Neural crest cell (in vitro differentiated cells): ENCODE data around the gene TRMT11. TPM values are rescaled to one million over a fixed set of nuclear protein-coding genes. Genes with fewer than 3 reads are reported as not detected.

Source experiments
- DNase-seq: peaks from one replicate; pipeline ENCODE4 v3.0.0; 2021; ENCODE audit warnings: low read depth, mixed read lengths, low spot score
- H3K27ac Mint-ChIP-seq: one replicate; pipeline ENCODE4 v1.8.0; 2021; ENCODE audit warnings: mild to moderate bottlenecking, mixed read lengths; ENCODE audit not compliant: unreplicated experiment
- H3K27me3 Mint-ChIP-seq: 2 replicates; pipeline ENCODE4 v1.8.0; 2021; ENCODE audit warnings: low read depth, mild to moderate bottlenecking, mixed read lengths
- H3K36me3 Mint-ChIP-seq: 2 replicates; pipeline ENCODE4 v1.8.0; 2021; ENCODE audit warnings: low read depth, mild to moderate bottlenecking, mixed read lengths
- H3K4me1 Mint-ChIP-seq: 2 replicates; pipeline ENCODE4 v1.8.0; 2021; ENCODE audit warnings: mixed read lengths
- H3K4me3 Mint-ChIP-seq: one replicate; pipeline ENCODE4 v1.8.0; 2021; ENCODE audit warnings: mild to moderate bottlenecking, mixed read lengths
- H3K9me3 Mint-ChIP-seq: 2 replicates; pipeline ENCODE4 v1.8.0; 2021; ENCODE audit warnings: mixed read lengths
- total RNA-seq: library from RNA; stranded (reverse); gene quantifications from 2 replicates; pipeline ENCODE4 v1.2.1, GENCODE V29; 2021
- TF ChIP-seq, protein P1 (sequence below): fragments of 200-600 bp; sonication (generic); conservative IDR thresholded peaks from 2 replicates; pipeline ENCODE4 v1.5.0; 2021; ENCODE audit warnings: antibody characterized with exemption, mild to moderate bottlenecking

Gene TRMT11
- total RNA-seq, 1 donor from 2014 or later, result 31.0 TPM

DNA sequence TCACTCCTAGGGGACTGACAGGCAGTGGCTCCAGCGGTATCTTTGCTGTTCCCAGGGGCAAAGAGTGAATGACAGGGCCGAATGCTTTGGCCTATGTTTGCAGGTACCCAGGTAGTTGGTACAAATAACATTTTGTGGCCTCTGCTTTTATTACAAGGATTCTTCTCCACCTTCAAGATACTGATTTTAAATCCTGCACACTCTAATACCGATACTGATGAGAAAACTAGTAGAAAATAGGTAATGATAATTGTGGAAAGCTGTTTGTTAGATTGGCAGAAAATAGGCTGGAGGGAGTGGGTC, 29.0 kb upstream of the TRMT11 start:
- H3K4me3 Mint-ChIP-seq, result no peak overlapping the region
- no peaks in the 10 kb centered on the region for H3K36me3 Mint-ChIP-seq
- TF ChIP-seq, protein P1, sequence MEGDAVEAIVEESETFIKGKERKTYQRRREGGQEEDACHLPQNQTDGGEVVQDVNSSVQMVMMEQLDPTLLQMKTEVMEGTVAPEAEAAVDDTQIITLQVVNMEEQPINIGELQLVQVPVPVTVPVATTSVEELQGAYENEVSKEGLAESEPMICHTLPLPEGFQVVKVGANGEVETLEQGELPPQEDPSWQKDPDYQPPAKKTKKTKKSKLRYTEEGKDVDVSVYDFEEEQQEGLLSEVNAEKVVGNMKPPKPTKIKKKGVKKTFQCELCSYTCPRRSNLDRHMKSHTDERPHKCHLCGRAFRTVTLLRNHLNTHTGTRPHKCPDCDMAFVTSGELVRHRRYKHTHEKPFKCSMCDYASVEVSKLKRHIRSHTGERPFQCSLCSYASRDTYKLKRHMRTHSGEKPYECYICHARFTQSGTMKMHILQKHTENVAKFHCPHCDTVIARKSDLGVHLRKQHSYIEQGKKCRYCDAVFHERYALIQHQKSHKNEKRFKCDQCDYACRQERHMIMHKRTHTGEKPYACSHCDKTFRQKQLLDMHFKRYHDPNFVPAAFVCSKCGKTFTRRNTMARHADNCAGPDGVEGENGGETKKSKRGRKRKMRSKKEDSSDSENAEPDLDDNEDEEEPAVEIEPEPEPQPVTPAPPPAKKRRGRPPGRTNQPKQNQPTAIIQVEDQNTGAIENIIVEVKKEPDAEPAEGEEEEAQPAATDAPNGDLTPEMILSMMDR, result no peak
- peaks cover 24% of the 10 kb centered on the region for H3K27me3 Mint-ChIP-seq
- no peak for DNase-seq
- peaks cover 3% of the 10 kb centered on the region for H3K4me1 Mint-ChIP-seq
- H3K27ac Mint-ChIP-seq, result no peak overlapping the region
- no peaks in the 10 kb centered on the region for H3K9me3 Mint-ChIP-seq

DNA sequence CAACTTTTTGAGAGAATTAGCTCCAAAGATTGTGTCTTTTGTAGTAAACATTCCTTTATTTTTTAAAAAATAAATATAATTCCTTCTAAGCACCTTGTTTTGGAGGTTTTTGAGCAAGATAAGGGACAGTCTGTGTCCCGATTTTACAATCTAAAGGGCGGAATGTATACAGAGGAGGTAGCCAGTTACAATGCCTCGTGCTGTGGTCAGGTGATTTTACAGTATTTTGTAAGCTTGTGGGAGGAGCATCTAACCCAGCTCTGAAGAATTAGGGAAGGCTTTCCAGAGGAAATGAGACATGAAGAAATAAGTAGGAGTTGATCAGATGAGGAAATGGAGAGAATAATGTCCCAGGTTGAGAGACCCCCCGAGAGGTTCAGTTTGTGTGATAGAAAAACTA, 28.5 kb upstream of the TRMT11 start:
- H3K4me3 Mint-ChIP-seq, result no peak overlapping the region
- DNase-seq, result no peak

DNA sequence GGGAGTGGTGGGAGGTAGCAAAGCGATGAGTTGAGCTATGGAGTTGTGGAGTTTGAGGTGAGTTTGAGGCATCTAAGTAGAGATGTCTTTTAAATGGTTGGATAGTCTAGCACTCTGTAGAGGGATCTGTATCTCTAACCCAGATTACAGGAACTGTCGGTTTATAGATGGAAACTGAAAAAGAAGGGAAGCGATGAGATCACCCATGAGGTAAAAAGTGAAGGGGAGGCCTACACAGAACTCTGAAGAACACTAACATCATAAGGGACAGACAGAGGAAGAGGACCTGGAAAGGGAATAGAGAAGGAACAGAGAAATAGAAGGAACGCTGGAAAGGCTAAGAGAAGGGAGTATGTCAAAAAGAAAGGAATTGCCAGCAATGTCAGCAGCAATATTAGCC, 27.3 kb upstream of the TRMT11 start:
- H3K27ac Mint-ChIP-seq, result no peak overlapping the region
- DNase-seq, result no peak
- TF ChIP-seq, protein P1, result no peak
- peaks cover 3% of the 10 kb centered on the region for H3K4me1 Mint-ChIP-seq
- H3K4me3 Mint-ChIP-seq, result no peak overlapping the region
- H3K36me3 Mint-ChIP-seq, result no peaks in the 10 kb centered on the region
- no peaks in the 10 kb centered on the region for H3K9me3 Mint-ChIP-seq
- H3K27me3 Mint-ChIP-seq, result peaks cover 17% of the 10 kb centered on the region

More for the DNA sequence above, 28.5 kb upstream of the TRMT11 start:
- Mint-ChIP-seq H3K27me3 (peaks cover 22% of the 10 kb centered on the region), H3K27ac (no peak overlapping the region), H3K9me3 (no peaks in the 10 kb centered on the region), H3K36me3 (no peaks in the 10 kb centered on the region), H3K4me1 (peaks cover 3% of the 10 kb centered on the region)
- TF ChIP-seq, protein P1, result no peak

DNA sequence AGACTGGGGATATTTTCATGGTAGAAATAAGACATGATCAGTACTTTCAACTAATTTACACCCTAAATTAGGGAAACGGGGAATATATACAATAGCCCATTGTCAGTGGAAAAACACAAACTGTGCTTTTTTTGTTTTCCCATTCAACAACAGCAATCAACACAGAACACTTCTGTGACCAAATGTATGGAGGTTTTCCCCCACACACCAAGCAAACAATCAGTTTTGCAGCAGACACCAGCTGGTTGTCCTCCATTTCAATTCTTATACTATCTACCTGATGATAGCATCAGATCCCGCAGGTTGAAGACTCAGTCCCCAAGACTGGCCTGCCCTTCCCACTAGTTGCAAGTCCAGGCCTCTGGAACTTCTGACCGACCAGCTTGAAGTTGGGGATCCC, 25.2 kb upstream of the TRMT11 start:
- no peak overlapping the region for H3K27ac Mint-ChIP-seq
- DNase-seq, result no peak

DNA sequence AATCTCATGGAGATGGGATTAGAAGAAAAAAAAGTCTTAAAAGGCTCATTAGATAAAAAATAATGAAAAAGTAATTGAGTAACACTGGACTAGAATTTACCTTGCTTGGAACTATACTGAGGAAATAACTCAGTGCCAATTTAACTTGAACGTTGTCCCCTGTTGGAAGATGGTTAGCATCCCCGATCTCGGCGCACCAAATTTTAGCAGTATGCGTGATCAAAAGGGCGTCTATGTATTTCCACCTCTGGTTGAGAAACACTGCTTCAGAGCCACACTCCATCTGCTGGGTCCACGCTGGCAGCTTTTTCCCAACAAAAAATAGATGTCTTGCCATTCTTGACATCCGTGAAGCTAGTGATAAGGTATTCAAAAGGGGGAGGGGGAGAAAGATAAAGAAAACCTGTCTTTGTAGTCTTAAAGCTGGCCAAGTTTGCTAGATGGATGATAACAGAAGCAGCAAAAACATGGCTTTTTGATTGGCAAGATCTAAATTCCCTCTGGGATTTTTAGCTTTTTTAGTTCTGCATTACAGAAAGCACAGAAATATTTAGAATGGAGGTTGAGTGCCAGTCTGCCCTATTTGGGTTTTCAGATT, 23.3 kb upstream of the TRMT11 start:
- no peaks in the 10 kb centered on the region for H3K9me3 Mint-ChIP-seq
- H3K27ac Mint-ChIP-seq, result no peak overlapping the region
- no peaks in the 10 kb centered on the region for H3K4me1 Mint-ChIP-seq
- no peak overlapping the region for H3K4me3 Mint-ChIP-seq
- H3K27me3 Mint-ChIP-seq, result no peaks in the 10 kb centered on the region
- H3K36me3 Mint-ChIP-seq, result peaks cover 6% of the 10 kb centered on the region
- TF ChIP-seq, protein P1, result no peak
- no peak for DNase-seq

More for the DNA sequence above, 25.2 kb upstream of the TRMT11 start:
- Mint-ChIP-seq H3K9me3 (no peaks in the 10 kb centered on the region), H3K36me3 (no peaks in the 10 kb centered on the region), H3K27me3 (peaks cover 2% of the 10 kb centered on the region), H3K4me3 (no peak overlapping the region), H3K4me1 (peaks cover 2% of the 10 kb centered on the region)
- TF ChIP-seq, protein P1, result no peak
